Keratinocyte (primary cell): Measurements from ENCODE around the gene COPZ1. TPM values are rescaled to one million over a fixed set of nuclear protein-coding genes. Genes with fewer than 3 reads are reported as not detected.

Source experiments
- DNase-seq: peaks from one replicate; pipeline ENCODE4 v3.0.0-alpha.2; 2011; ENCODE audit warnings: low read depth, missing footprints, low spot score
- FAIRE-seq: peaks from 2 replicates; lab custom pipeline; 2011; peaks lifted over from hg19 to GRCh38; lab: Jason Lieb, UNC
- H2AFZ ChIP-seq: 2 replicates; pipeline ENCODE4 v1.6.0; 2012; ENCODE audit warnings: low read length, control low read depth, inconsistent platforms; ENCODE audit not compliant: control insufficient read depth
- H3K27ac ChIP-seq: 2 replicates; pipeline ENCODE4 v1.5.1; 2011; ENCODE audit warnings: low read length; ENCODE audit not compliant: control insufficient read depth, insufficient read depth
- H3K27me3 ChIP-seq: 3 replicates; pipeline ENCODE4 v1.6.0; 2011; ENCODE audit warnings: low read length; ENCODE audit not compliant: control insufficient read depth, insufficient read depth; ENCODE audit errors: extremely low read depth
- H3K36me3 ChIP-seq, 2 experiments: 2 replicates in 1 of 2; 3 replicates in 1 of 2; pipeline ENCODE4 v1.5.1; 2011; ENCODE audit warnings: low read length in 2 of 2, mild to moderate bottlenecking in 1 of 2; ENCODE audit not compliant: control insufficient read depth in 2 of 2, insufficient read depth in 2 of 2; ENCODE audit errors: extremely low read depth in 1 of 2
- H3K4me1 ChIP-seq: 3 replicates; pipeline ENCODE4 v1.5.1; 2011; ENCODE audit warnings: low read length; ENCODE audit not compliant: control insufficient read depth, insufficient read depth; ENCODE audit errors: extremely low read depth
- H3K4me2 ChIP-seq: 3 replicates; pipeline ENCODE4 v1.6.0; 2011; ENCODE audit warnings: low read depth, low read length; ENCODE audit not compliant: control insufficient read depth, insufficient read depth; ENCODE audit errors: extremely low read depth
- H3K4me3 ChIP-seq, 3 experiments: fragments of 200-600 bp in 1 of 3; sonication (generic) in 1 of 3; 2 replicates in 2 of 3; 3 replicates in 1 of 3; pipeline ENCODE4 v1.5.1; 2011 to 2016; ENCODE audit warnings: low read length in 3 of 3, mild to moderate bottlenecking in 3 of 3, control low read depth in 2 of 3, inconsistent platforms in 1 of 3, low read depth in 1 of 3, mixed read lengths in 1 of 3, mixed run types in 1 of 3, moderate library complexity in 1 of 3; ENCODE audit not compliant: control insufficient read depth in 2 of 3, insufficient read depth in 2 of 3; ENCODE audit errors: extremely low read depth in 1 of 3
- H3K79me2 ChIP-seq: 2 replicates; pipeline ENCODE4 v1.6.0; 2012; ENCODE audit warnings: low read length; ENCODE audit not compliant: control insufficient read depth, insufficient read depth
- H3K9ac ChIP-seq: 3 replicates; pipeline ENCODE4 v1.6.0; 2011; ENCODE audit warnings: low read length; ENCODE audit not compliant: control insufficient read depth, insufficient read depth; ENCODE audit errors: extremely low read depth
- H3K9me1 ChIP-seq: 3 replicates; pipeline ENCODE4 v1.6.0; 2011; ENCODE audit warnings: low read length; ENCODE audit not compliant: control insufficient read depth, insufficient read depth; ENCODE audit errors: extremely low read depth
- H3K9me3 ChIP-seq: 2 replicates; pipeline ENCODE4 v1.5.1; 2012; ENCODE audit warnings: low read depth, low read length; ENCODE audit not compliant: control insufficient read depth
- H4K20me1 ChIP-seq: 3 replicates; pipeline ENCODE4 v1.6.0; 2011; ENCODE audit warnings: low read length; ENCODE audit not compliant: control insufficient read depth, insufficient read depth; ENCODE audit errors: extremely low read depth
- CTCF ChIP-seq, 3 experiments: IDR thresholded peaks in 1 of 3; conservative IDR thresholded peaks in 1 of 3; optimal IDR thresholded peaks in 1 of 3; 2 replicates in 2 of 3; 3 replicates in 1 of 3; pipeline versions ENCODE3 to v1.5.1; 2011; ENCODE audit warnings: low read length in 3 of 3, mild to moderate bottlenecking in 3 of 3, moderate library complexity in 2 of 3, control low read depth in 1 of 3, inconsistent platforms in 1 of 3; ENCODE audit not compliant: insufficient read depth in 2 of 3; ENCODE audit errors: extremely low read depth in 1 of 3
- EZH2 ChIP-seq: IDR thresholded peaks from one replicate; pipeline ENCODE4 v1.6.1; 2012; ENCODE audit warnings: inconsistent platforms, mild to moderate bottlenecking, low read length, moderate library complexity
- dilution Hi-C: fragments of 300-500 bp; cut with MboI; formaldehyde crosslinking; loops from one replicate; pipeline ENCODE4 v1.7.0; 2020; ENCODE audit warnings: low sequenced_read_pairs; ENCODE audit not compliant: extremely low pct_ligation_motif_present
- polyA plus RNA-seq, 5 experiments: library from polyadenylated mRNA; depleted of rRNA in 3 of 5; stranded (reverse) in 3 of 5; stranded (forward) in 1 of 5; unstranded in 1 of 5; fragments of >200 nt; gene quantifications; 1 replicate in 1 of 5; 2 replicates in 3 of 5; 3 replicates in 1 of 5; pipeline versions ENCODE4 v1.2.1 to v1.2.3, GENCODE V29; 2011 to 2012; ENCODE audit warnings: missing spikeins in 2 of 5, low read depth in 1 of 5, low replicate concordance in 1 of 5

Gene COPZ1
- polyA plus RNA-seq, 1 donor (not counting 4 experiments of a cell fraction or from before 2014, with no cell fraction given), result 280 TPM

GRCh38 chr12:54333420-54334034, 8.6 kb downstream of the COPZ1 start:
- Histone ChIP-seq H3K79me2 (peaks cover 46% of the 10 kb centered on the region), H3K9me1 (no peaks in the 10 kb centered on the region), H3K4me3 (no peak overlapping the region), H3K4me2 (no peak overlapping the region), H2AFZ (no peak overlapping the region), H3K4me1 (peaks cover 20% of the 10 kb centered on the region), H3K27me3 (no peaks in the 10 kb centered on the region), H3K27ac (no peak overlapping the region), H3K36me3 (peaks cover 3 to 17% of the 10 kb centered on the region in 2 experiments), H3K9ac (no peak overlapping the region), H3K9me3 (no peaks in the 10 kb centered on the region), H4K20me1 (peaks cover 4% of the 10 kb centered on the region)
- no peak for FAIRE-seq
- dilution Hi-C loops, result no loop called here
- no peak for TF ChIP-seq CTCF (optimal IDR thresholded peaks at IDR 0.05 in 1 of 3, IDR thresholded peaks at IDR 0.05 in 1 of 3, conservative IDR thresholded peaks at IDR 0.05 in 1 of 3; ENCODE audit: extremely low read depth in 1 of 3, insufficient read depth in 2 of 3, low read length in 3 of 3)
- no peak for TF ChIP-seq EZH2
- DNase-seq, result no peak

GRCh38 chr12:54337280-54337842, 12.4 kb downstream of the COPZ1 start:
- Histone ChIP-seq H3K9me1 (no peaks in the 10 kb centered on the region), H3K79me2 (peaks cover 24% of the 10 kb centered on the region), H3K36me3 (peaks cover 8 to 31% of the 10 kb centered on the region in 2 experiments), H3K4me3 (no peak overlapping the region), H3K4me1 (no peaks in the 10 kb centered on the region), H3K4me2 (no peak overlapping the region), H3K9me3 (no peaks in the 10 kb centered on the region), H3K27ac (no peak overlapping the region), H2AFZ (no peak overlapping the region), H3K27me3 (no peaks in the 10 kb centered on the region), H4K20me1 (peaks cover 4% of the 10 kb centered on the region), H3K9ac (no peak overlapping the region)
- no peak for TF ChIP-seq EZH2
- TF ChIP-seq CTCF (optimal IDR thresholded peaks at IDR 0.05 in 1 of 3, IDR thresholded peaks at IDR 0.05 in 1 of 3, conservative IDR thresholded peaks at IDR 0.05 in 1 of 3; ENCODE audit: extremely low read depth in 1 of 3, insufficient read depth in 2 of 3, low read length in 3 of 3), result no peak
- FAIRE-seq (no peak), DNase-seq (no peak)
- dilution Hi-C loops, result no loop called here
